HT1080 (cell line): ENCODE results near the gene FAM181A. TPM values are rescaled to one million over a fixed set of nuclear protein-coding genes. Genes with fewer than 3 reads are reported as not detected.

Experiments used
- DNase-seq: peaks from one replicate; pipeline ENCODE4 v3.0.0-alpha.2; 2015; ENCODE audit warnings: low read depth
- total RNA-seq: library from RNA; depleted of rRNA; stranded (reverse); fragments of >200 nt; shearing (Covaris generic); gene quantifications from 2 replicates; pipeline ENCODE4 v1.2.3, GENCODE V29; 2014

The FAM181A gene
- total RNA-seq, 1 experiment from 2014 or later, result not detected

DNA sequence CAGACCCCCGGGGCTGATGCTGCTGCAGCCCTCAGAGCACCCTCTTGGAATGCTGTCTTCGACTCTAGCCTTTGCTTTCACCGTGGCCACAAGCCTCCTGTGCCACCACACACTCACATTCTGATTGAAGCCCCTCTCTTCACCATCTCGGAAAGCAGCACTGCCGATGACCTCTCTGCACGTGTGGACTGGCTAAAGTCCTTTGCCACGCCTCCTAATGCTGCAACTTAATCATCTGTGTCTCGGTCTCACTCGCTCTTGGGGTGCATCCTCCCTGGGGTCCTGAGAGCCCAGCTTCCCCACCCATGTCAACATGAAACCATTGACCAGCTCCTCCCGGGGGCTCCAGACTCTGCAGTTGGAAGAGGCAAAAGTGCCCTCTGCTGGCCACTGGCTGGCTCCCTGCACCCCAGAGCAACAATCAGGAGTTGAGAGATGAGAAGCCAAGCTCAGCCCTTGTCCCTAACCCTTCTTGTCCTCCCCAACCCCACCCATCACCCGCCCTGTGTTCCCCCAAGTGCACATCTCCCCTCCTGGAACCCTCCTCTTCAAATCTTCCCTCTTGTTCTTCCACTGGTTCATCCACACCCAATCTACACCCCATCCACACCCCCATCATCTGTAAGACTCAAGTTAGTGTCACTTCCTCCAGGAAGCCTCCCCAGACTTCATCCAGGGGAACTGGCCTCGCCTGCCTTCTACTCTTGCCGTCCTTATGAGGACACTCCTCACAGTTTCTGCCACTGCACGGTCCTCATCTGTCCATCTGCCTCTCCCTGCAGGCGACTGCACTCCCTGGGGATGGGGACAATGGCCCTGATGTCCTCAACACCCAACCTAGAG lies 23.6 kb upstream of the FAM181A start:
- DNase-seq, result no peak

DNA sequence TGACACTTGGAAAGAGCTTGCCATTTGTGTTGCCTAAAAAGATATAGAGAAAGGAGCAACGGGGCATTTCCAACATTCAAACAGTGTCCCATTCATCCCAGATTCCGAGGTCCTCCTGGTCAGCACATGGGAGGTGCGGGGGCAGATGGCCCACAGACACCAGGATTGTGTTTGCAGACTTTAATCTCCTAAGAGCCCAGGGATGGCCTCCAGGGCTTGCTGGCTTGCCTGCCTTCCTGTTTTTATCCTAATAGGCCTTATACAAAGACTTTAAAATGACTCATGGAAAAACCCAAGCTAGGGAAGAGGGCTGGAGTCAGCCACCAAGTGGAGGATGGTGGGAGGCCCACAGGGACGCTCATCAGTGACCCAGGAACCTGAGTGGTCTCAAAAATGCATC lies 21.5 kb upstream of the FAM181A start:
- peak; percentile 6 for DNase-seq

DNA sequence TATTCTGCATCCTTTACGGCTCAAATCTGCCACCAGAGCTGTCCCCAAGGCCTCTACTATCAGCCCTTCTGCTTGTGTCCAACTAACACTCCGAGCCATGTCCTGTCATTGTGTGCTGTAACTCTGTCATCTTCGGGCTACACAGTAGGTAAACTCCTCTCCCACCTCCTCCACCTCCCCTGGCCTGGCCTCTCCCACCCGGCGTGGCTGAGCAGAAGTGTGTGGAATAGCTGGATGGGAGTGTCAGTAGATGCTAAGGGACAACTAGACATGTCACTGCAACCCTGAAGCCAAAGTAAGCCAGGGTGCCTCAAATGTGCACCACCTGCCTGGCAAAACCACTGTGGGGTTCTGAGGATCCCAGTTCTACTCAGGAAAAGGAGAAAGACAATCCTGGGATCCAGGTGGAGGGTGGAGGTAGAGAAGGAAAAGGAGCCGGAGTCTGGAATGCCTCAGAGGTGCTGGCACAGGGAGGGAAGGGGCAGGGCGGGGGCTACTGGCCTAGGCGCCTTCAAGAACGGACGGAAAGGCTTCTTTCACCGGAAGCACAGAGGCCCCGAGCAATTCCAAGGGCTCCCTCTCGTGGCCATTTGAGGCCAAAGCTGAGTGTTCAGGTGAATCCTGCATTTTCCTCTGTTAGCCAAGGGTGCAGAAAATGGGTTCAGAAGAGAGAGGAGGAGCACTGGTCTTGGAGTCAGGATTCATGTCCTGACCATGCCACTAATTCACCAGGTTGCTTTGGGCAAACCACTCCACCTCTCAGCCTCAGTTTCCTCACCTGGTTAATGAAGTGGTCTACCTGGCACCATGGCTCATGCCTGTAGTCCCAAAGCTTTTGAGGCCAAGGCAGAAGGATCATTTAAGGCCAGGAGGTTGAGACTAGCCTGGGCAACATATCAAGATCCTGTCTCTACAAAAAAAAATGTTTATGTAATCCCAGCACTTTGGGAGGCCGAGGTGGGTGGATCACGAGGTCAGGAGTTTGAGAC lies 20.5 kb upstream of the FAM181A start:
- DNase-seq, result peak; percentile 39

GRCh38 chr14:93909429-93910128 lies 17.6 kb upstream of the FAM181A start:
- DNase-seq, result no peak

GRCh38 chr14:93911975-93912615 lies 15.0 kb upstream of the FAM181A start:
- DNase-seq, result no peak

- no peak for DNase-seq
Measured at GRCh38 chr14:93912782-93913181, 14.4 kb upstream of the FAM181A start.

DNA sequence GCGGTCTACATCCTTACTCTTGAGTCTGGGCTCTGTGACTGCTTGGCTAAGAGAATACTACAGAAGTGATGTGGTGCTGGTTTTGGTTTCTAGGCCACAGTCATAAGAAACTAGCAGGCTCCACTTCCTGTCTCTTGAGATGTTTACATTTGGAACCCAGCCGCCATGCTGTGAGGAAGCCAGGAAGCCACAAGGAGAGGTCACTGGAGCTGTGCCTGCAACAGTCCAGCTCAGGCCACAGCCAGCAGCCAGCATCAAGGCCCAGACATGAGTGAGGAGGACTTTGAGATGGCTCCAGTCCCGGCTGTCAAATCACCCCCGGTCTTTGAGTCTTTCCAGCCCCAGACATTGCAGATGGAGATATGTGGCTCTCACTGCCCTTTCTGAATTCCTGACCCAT lies 12.9 kb upstream of the FAM181A start:
- DNase-seq, result peak; percentile 36

- no peak for DNase-seq
Measured at GRCh38 chr14:93915070-93915705, 12.0 kb upstream of the FAM181A start.

DNA sequence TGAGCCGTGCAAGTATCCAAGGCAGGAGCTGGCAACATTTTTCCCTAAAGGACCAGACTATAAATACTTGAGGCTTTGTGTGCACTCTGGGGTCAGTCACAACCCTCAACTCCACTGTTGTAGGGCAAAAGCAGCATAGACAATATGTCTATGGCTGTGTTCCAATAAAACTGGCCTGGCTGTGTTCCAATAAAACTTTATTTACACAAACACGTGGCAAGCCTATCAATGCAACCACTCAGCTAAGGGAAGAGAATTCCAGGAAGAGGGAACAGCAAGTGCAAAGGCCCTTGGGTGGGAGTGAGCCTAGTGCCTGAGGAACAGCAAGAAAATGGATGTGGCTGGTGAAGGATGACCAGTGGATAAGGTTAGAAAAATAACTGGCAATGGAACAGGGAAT lies 11.3 kb upstream of the FAM181A start:
- no peak for DNase-seq

- no peak for DNase-seq
Measured at GRCh38 chr14:93916498-93916897, 10.6 kb upstream of the FAM181A start.

GRCh38 chr14:93917141-93917540 lies 10.0 kb upstream of the FAM181A start:
- no peak for DNase-seq

GRCh38 chr14:93921001-93921806 lies 5.9 kb upstream of the FAM181A start:
- DNase-seq, result no peak

DNA sequence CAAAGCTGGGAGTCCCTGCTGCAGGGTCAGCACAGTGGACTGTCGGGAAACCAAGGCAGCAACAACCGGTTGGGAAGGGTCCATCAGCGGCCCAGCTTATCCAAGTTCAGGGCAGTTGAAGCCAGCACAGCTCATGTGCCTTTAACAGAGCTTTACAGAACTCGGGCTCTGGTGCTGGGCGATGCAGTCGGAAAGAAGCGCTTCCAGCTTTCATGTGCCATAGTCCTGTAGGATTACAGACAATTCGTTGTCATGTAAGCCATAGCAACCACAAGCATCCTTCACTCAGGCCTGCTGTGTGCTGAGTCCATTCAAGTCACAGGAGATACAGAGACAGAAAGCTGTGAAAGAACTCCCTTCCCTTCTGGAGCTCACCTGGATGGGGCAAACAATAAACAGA lies 3.5 kb upstream of the FAM181A start:
- DNase-seq, result no peak

GRCh38 chr14:93924592-93925355 lies 2.4 kb upstream of the FAM181A start:
- DNase-seq, result no peak

DNA sequence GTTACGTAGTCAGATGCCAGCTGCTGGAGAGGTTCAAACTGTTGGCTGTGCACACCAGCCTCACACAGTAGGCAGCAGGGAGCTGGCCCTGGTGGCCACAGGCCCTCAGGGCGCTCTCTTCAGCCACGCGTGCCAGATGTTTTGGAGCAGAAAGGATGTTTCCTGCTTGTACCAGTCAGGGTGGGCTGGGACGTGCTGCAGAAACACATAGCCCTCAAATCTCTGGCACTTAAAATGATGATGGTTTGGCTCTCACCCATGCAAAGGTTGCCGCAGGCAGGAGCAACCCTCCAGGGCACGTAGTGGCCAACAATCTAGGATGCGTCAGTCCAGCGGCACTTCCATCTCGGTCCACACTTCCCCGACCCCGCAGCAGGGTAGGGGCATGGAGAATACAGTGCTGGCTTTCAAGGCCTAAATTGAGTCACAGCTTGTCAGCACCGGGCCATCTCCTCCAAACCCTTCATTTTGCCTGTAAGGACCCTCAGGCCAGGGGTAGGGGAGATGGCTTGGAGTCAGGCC lies 1.7 kb upstream of the FAM181A start:
- DNase-seq, result no peak

DNA sequence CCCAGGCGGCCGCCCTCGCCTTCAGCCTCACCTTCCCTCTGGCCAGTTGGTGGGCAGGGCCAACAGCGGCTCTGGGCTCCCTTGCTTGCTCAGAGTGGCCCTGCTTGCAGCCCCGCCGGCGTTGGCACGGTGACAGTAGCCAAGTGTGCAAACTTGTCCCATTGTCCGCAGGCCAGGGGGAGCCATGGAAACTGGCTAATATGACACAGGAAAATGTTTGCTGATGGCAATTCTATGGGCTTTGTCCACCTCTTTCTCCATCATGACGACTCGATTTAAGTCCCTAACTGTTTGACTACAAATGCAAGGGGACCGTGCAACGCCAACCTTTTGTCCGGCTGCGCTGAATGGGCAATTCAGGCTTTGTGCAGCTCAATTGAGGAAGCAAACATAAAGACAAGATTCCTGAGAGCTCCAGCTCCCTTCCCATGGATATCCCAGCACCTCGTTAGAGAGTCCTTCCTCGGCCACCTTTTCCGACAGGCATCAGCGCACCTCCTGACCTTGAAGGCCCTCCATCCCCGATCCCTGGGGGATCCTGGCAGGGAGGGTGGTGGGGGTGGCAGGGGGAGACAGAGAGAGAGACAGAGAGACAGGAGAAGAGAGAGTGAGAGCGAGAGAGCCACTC lies 785 bp upstream of the FAM181A start:
- no peak for DNase-seq

DNA sequence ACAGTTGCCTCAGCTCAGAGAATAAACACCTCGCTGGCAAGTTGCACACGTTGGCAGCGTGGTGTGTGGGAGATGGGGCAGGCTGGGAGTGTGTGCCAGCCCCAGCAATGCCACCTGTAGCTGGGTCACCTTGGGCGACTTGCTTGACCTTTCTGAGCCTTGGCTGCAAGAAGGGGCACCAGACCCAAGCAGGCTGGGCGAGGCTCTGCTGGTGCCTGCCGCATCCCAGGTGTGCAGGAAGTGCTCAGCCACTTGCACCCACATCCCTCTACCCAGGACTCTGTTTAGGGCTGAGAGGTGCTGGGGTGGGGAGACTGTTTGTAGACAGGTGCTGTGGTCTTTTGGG lies 629 bp downstream of the FAM181A start:
- DNase-seq, result no peak
